Activated CD8-positive, alpha-beta memory T cell treated with anti-CD3 and anti-CD28 coated beads, Interleukin-2, amount 50 U/mL, for 48 hours (primary cell): ENCODE data around the gene HNRNPAB.

Experiments used
- DNase-seq: peaks from one replicate; pipeline ENCODE4 v3.0.0-alpha.2; 2020

Gene HNRNPAB

DNA sequence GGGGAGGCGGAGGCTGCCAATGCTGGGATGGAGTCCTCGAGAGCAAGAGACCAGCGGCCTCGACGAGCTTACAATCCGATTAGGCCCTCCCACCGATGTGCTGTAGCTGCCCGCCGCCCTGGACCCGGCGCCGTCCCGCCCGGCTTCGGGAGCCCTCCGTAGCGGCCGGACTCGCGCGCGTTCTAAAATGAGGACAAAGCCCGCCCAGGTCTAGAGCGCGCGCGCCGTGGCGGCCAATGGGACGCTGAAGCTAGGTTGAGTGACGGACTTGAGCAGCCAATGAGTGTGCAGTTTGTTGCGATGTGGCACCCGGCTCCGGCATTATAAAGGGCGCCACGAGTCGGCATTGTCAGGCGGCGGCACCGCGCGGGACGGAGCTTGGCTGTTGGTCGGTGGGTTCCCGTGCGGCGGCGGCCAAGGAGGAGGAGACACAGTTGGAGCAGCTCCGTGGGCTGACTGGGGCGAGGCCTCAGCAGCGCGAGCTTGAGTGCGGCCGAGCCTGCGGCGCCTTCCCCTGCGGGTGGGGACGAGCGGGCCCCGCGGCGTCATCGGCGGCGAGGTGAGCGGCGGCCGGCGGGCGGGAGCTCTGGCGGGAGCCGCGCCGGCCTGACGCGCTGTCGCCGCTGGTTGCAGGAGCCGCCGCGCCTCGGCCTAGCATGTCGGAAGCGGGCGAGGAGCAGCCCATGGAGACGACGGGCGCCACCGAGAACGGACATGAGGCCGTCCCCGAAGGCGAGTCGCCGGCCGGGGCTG, at the start of gene HNRNPAB:
Gene HNRNPAB, plus strand, starts transcription at position 352 of the 753 bp plus-strand sequence. Its CDS starts 305 bp downstream, at position 657.
- DNase-seq = peak; percentile 99

DNA sequence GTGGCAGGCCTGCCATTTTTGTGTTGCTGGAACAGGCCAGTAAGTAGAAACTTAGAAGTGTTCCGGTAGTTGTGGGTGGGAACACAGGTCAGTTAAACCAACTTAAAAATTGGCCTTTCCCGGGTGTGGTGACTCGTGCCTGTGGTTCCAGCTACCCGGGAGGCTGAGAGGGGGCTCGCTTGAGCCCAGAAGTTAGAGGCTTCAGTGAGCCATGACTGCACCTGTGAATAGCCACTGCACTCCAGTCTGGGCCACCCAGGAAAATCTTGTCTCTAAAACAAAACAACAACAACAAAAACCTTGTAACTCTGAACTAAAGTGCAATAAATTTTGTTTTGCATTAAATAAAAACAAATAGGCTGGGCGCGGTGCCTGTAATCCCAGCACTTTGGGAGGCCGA, 49.3 kb upstream of the HNRNPAB start:
- no peak for DNase-seq

DNA sequence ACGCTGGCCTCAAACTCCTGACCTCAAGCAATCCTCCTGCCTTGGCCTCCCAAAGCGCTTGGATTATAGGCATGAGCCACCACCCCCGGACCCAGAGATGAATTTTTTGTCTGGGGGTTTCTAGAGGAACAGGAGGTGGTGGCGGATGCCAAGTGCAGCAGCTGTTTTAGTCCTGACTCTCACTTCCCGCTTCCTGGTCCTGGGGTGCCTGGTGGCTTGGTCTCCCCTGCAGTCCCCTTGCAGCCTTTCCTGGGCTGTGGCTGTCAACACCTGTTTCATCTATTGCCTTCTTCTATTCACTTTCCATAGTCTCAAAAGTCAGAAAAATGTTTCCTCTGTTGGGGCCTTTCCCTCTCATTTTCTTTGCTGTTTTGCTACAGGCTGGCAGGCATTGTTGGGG, 44.2 kb upstream of the HNRNPAB start:
- no peak for DNase-seq

GRCh38 chr5:178162481-178162880, 41.9 kb upstream of the HNRNPAB start:
- DNase-seq = no peak

GRCh38 chr5:178163772-178164735, 40.3 kb upstream of the HNRNPAB start:
- DNase-seq = peak; percentile 99

DNA sequence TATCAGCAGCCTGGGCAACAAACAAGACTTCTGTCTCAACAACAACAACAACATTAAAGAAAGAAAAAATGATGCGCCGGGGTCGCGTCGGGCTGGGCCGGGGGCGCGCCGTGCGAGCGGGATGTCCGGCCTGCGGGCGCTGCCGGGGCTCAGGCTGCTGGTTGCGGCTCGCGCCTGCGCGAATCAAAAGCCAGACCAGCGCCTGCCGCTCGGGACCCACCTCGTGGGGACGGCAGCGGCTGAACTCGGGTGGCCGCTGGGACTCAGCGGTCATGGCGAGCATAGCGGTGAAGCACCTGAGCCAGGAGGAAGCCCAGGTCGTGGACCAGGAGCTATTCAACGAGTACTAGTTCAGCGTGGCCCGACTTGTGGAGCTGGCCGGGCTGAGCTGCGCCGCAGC, 38.8 kb upstream of the HNRNPAB start:
- DNase-seq = no peak

DNA sequence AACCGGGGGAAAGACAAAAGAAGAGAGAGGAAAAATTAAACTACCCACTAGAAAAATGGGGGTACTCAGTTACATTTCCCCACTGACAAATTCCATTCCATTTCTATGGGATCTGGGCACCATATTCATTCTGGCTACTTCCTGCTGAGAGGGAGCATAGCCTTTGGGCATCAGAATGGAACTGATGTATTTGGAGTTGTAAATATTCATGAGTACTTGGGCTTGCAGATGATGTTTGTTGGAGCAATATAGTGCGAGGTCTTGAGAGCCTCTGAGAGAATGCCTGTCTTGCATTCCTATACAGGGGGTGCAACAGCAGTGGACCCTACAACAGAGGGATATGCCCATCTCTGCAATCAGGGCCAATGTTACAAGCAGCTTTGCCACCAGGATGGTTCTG, 33.9 kb upstream of the HNRNPAB start:
- DNase-seq = no peak

- no peak for DNase-seq
These were observed 29.9 kb upstream of the HNRNPAB start for GRCh38 chr5:178174456-178174855.

- DNase-seq = no peak
These were observed 27.5 kb upstream of the HNRNPAB start for GRCh38 chr5:178176791-178177190.

- DNase-seq = no peak
These were observed 26.8 kb upstream of the HNRNPAB start for GRCh38 chr5:178177569-178177968.

DNA sequence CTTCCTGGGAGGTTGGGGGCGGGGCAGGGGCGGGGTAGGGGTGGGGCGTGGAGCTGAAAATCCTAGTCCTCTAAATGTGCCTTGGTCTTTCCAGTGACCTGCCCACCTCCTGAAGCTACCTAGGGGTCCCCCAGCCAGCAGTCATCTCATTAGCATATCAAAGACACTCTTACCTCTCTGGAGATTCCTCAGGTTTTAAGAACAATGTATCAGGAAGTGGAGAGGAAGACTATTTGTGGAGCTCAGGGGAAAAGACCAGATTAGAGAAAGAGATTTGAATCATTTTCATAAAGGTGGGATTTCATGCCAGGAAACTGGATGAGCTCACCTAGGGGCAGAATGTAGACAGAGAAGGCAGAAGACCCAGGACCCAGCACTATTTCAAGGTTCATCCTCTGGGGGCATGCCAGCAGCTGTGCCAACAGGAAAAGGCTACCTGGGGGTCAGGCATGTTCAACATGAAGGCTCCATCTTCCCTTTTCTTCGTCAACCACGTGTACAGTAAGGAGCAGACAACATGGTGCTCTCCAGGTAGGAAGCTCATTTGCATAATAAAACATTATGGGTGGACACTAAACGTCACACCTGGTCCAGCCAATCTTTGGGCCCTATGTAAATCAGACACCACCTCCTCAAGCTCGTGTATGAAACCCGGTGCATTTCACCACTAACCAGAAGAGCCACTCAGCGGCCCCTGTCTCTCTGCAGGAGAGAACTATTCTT, 24.0 kb upstream of the HNRNPAB start:
- no peak for DNase-seq

DNA sequence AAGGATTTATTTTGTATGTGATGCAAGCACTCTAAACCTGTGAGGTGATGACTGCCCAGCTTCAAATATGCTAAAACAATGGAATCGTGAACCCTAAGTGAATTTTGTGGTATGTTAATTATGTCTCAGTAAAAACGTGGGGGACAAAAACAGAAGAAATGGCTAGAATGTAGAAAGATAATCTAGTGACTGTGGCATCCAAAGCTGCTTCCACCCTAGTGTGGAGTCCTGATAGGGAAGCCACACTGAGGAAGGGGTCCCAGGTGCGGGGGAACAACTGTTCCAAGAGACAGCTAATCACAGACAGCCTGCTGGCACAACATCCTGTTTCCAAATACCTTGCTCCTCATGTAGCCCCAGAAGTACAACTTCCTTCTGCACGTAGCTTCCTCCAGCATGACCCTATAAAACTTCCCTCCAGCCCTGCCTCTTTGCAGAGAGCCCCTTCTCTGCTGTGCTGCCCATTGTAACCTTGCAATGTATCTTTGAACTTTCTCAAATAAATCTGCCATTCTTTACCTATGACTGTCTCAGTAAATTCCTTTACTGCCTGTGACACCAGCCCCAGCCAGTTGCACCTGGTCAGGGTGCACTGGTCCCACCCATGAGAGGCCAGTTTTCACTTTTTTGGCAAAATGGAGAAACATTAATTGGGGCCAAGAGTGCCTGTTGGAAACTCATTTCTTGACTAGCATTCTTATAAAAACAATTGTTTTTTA, 22.0 kb upstream of the HNRNPAB start:
- DNase-seq = no peak

- DNase-seq = no peak
These were observed 17.9 kb upstream of the HNRNPAB start for GRCh38 chr5:178186427-178186826.

DNA sequence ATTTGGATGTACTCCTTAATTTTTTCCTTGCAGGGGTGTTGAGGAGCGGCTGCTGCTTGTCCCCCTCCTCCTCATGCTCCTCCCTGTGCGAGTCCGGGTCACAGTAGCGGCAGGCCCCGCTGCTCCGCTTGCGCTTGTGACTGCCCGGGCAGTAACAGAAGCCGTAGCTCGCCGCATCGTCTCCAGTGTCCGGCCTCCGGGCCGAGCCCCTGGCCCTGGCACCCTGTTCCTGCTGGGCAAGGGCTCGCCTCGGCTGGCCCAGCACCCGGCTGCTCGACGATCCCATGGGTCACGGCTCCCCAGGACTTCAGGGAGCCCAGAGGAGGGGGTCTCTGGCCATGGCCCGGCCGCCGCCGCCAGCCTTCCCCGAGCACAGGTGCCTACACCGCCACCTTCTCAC, 17.3 kb upstream of the HNRNPAB start, which contains the start of gene GMCL2:
Gene GMCL2, minus strand, starts transcription at position 358 of the 400 bp plus-strand sequence. Its CDS starts 72 bp downstream, at position 286.
- DNase-seq = no peak

GRCh38 chr5:178189433-178189832, 14.9 kb upstream of the HNRNPAB start:
- no peak for DNase-seq

- DNase-seq = no peak
These were observed 12.7 kb upstream of the HNRNPAB start for GRCh38 chr5:178191661-178192060.

- no peak for DNase-seq
These were observed 12.1 kb upstream of the HNRNPAB start for GRCh38 chr5:178192244-178192643.

DNA sequence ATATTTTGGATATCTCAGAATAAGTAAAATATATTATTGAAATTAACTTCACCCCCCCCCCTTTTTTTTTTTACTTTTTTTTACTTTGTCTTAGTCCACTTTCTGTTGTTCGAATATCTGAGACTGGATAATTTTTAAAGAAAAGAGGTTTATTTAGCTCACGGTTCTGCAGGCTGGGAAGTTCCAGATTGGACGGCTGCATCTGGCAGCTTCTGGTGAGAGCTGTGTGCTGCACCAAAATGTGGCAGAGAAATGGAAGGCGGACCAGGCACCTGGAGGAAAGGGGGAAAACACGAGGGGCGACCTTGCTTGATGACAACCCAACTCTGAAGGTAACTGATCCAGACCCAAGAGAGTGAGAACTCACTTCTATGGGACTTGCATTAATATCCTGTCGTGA, 11.5 kb upstream of the HNRNPAB start:
- no peak for DNase-seq

GRCh38 chr5:178193251-178193809, 11.0 kb upstream of the HNRNPAB start:
- DNase-seq = no peak

GRCh38 chr5:178194026-178194425, 10.3 kb upstream of the HNRNPAB start:
- DNase-seq = no peak

DNA sequence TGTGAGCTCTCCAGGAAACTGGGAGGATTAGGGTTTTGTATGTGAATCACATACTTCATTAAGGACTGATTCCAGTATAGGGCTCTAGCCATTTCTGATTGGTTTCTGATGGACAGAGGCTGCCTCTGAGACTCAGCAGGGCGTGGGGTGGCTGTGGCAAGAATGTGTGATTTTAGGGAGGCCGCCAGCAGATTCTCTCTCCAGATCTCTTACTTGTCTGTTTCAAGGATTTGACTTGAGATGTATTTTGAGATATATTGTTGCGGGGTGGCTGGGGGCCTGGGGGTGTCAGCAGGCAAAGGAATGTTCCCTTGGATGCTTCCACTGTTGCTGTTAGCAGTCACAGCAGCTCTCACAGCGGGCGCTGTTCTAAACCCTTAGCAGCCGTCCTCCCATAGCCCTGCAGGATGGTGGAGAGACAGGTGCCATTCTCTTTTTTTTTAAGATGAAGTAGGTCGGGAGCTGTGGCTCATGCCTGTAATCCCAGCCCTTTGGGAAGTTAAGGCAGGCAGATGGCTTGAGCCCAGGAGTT, 8.0 kb upstream of the HNRNPAB start:
- peak; percentile 22 for DNase-seq

DNA sequence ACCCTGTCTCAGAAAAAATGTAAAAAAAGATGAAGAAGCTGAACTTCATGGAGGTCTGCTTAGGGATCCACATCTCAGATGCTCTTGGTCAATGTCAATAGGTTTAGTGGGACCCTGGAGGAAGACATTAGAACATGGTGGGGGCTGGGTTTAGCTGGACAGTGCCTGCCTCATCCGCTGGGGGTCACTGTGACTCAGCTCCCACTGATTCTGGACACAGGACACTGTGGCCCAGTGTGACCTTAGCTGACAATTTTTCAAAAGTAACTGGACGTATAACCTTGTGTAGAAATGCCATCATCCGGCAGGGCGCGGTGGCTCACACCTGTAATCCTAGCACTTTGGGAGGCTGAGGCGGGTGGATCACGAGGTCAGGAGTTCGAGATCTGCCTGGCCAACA, 7.3 kb upstream of the HNRNPAB start:
- DNase-seq = no peak
